ENCODE results near the gene CRB2. TPM values are rescaled to one million over a fixed set of nuclear protein-coding genes. Genes with fewer than 3 reads are reported as not detected.

CRB2 gene
- total RNA-seq, 1 experiment from 2014 or later, result 3.6 TPM

DNA sequence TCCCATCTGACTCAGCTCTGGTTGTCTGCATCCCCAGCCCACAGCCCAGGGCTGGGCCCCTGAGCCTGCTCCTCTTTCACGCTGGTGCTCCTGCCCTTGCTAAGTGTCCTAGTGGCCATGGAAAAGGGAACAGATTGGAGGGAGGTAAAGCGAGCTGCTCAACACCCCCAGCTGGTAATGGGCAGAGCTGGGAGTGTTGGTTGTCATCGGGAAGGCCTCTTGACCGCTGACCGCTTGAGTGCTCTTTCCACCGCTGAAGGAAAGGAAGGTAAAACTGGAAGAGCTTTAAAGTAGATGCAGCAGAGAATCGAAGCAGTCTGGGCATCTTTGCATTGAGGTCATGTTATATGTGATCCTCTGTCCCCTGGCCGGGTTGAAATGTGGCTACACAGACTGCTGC lies 60.2 kb downstream of the CRB2 start:
- no peaks in the 10 kb centered on the region for H3K23me2 ChIP-seq (ENCODE audit: insufficient read length, low read depth, low read length, poor library complexity, severe bottlenecking)
- 0 out of 2 replicates have a peak, but pooled peaks cover 4% of the 10 kb centered on the region for H3K4me1 ChIP-seq (ENCODE audit: insufficient read depth, low read length)
- H2BK120ac ChIP-seq (ENCODE audit: low read depth, low read length, poor library complexity, severe bottlenecking), result no peak overlapping the region
- no peak overlapping the region for H2AK5ac ChIP-seq (ENCODE audit: insufficient read length, low read length)
- H4K91ac ChIP-seq (ENCODE audit: insufficient read length, low read depth, low read length), result no peak overlapping the region
- H3K9ac ChIP-seq (ENCODE audit: extremely low read depth, insufficient read length, low read length), result no peak overlapping the region
- H3K56ac ChIP-seq (ENCODE audit: insufficient read length, low read depth, low read length), result no peak overlapping the region
- no peak overlapping the region for H4K8ac ChIP-seq (replicated peaks; ENCODE audit: insufficient read length, low read depth, low read length)
- peaks cover 0 to 6% (median 0%) of the 10 kb centered on the region in 3 experiments; a peak in 3 of 7 replicates for H3K36me3 Mint-ChIP-seq (ENCODE audit: insufficient read depth in 1 of 3, low read depth in 3 of 3)
- H2BK12ac ChIP-seq (ENCODE audit: insufficient read length, low read depth, low read length), result no peak overlapping the region
- no CpG with 5 or more reads among the region's 8 CpGs for WGBS (ENCODE audit: extremely low coverage, insufficient read length, low lambda C conversion rate)
- no peak overlapping the region for H3K18ac ChIP-seq (ENCODE audit: insufficient read length, low read depth, low read length)
- H3K27ac ChIP-seq (ENCODE audit: insufficient read length, low read depth, low read length), result no peak overlapping the region
- H3K9me3 Mint-ChIP-seq, result no peaks in the 10 kb centered on the region; a peak in 1 of 5 replicates
- TF ChIP-seq, protein P1, sequence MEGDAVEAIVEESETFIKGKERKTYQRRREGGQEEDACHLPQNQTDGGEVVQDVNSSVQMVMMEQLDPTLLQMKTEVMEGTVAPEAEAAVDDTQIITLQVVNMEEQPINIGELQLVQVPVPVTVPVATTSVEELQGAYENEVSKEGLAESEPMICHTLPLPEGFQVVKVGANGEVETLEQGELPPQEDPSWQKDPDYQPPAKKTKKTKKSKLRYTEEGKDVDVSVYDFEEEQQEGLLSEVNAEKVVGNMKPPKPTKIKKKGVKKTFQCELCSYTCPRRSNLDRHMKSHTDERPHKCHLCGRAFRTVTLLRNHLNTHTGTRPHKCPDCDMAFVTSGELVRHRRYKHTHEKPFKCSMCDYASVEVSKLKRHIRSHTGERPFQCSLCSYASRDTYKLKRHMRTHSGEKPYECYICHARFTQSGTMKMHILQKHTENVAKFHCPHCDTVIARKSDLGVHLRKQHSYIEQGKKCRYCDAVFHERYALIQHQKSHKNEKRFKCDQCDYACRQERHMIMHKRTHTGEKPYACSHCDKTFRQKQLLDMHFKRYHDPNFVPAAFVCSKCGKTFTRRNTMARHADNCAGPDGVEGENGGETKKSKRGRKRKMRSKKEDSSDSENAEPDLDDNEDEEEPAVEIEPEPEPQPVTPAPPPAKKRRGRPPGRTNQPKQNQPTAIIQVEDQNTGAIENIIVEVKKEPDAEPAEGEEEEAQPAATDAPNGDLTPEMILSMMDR (conservative IDR thresholded peaks at IDR 0.05), result no peak
- no peak overlapping the region for H3K14ac ChIP-seq (ENCODE audit: insufficient read depth, low read length)
- H3K27ac Mint-ChIP-seq, result peak overlapping the region in 1 of 3 experiments; percentile 83; a peak in 2 of 7 replicates
- H3K4me2 ChIP-seq (ENCODE audit: insufficient read depth, insufficient read length, low read length), result no peak overlapping the region
- H3K9me3 ChIP-seq (ENCODE audit: control insufficient read depth, low read depth, low read length), result no peaks in the 10 kb centered on the region
- H2BK5ac ChIP-seq (ENCODE audit: insufficient read length, low read length), result no peak overlapping the region
- H3K23ac ChIP-seq (ENCODE audit: insufficient read length, low read depth, low read length), result no peak overlapping the region
- H2BK20ac ChIP-seq (ENCODE audit: low read depth, low read length, poor library complexity, severe bottlenecking), result no peak overlapping the region
- no peak overlapping the region for H3T11ph ChIP-seq (ENCODE audit: low read length)
- no peak overlapping the region for H2BK15ac ChIP-seq (ENCODE audit: low read depth, low read length)
- H3K4me3 Mint-ChIP-seq, result no peak overlapping the region
- no peaks in the 10 kb centered on the region for H4K20me1 ChIP-seq (ENCODE audit: control insufficient read depth, insufficient read depth, insufficient read length)
- no peak overlapping the region for H3K4ac ChIP-seq (ENCODE audit: low read depth, low read length)
- no peak overlapping the region for H4K5ac ChIP-seq (ENCODE audit: insufficient read length, low read depth, low read length)
- H2AFZ ChIP-seq (ENCODE audit: low read length), result no peak overlapping the region
- H3K27me3 ChIP-seq (ENCODE audit: insufficient read depth, low read length), result no peaks in the 10 kb centered on the region
- no peaks in the 10 kb centered on the region for H3K79me1 ChIP-seq (ENCODE audit: insufficient read depth, low read depth, low read length, poor library complexity, severe bottlenecking)
- peaks cover 22 to 47% of the 10 kb centered on the region in 2 experiments for H3K4me1 Mint-ChIP-seq
- no peaks in the 10 kb centered on the region; the same call in 1 of the 2 replicates for H3K27me3 Mint-ChIP-seq (ENCODE audit: low read depth)
- H3K79me2 ChIP-seq (ENCODE audit: insufficient read depth, low read length), result no peaks in the 10 kb centered on the region
- DNase-seq, result no peak

Measured in H9 (cell line).